HepG2 (cell line): Measurements from ENCODE around the gene CFAP221. TPM values are rescaled to one million over a fixed set of nuclear protein-coding genes. Genes with fewer than 3 reads are reported as not detected.
A peak's percentile ranks its signal among the peaks of the same experiment; 100 is the strongest.

ENCODE experiments used
- ARNT2 ChIP-seq: sonication (generic); formaldehyde crosslinking; IDR thresholded peaks from 2 replicates; pipeline ENCODE4 v1.8.0; 2022; ENCODE audit warnings: mild to moderate bottlenecking, low read depth, missing genetic modification reagents, moderate library complexity
- DPF2 ChIP-seq: sonication (generic); formaldehyde crosslinking; IDR thresholded peaks from 2 replicates; pipeline ENCODE4 v1.4.0; 2020; ENCODE audit warnings: mild to moderate bottlenecking, low read depth, missing genetic modification reagents, borderline replicate concordance
- NBN ChIP-seq: fragments of 450-650 bp; conservative IDR thresholded peaks from 2 replicates; pipeline ENCODE4 v1.6.1; 2017
- NCOA2 ChIP-seq: sonication (generic); formaldehyde crosslinking; IDR thresholded peaks from 2 replicates; pipeline ENCODE4 v1.8.0; 2022; ENCODE audit warnings: inconsistent platforms
- PAXIP1 ChIP-seq: sonication (generic); formaldehyde crosslinking; conservative IDR thresholded peaks from 2 replicates; pipeline ENCODE4 v1.4.0; 2020; ENCODE audit warnings: mild to moderate bottlenecking, missing genetic modification reagents, moderate library complexity
- REL ChIP-seq: sonication (generic); formaldehyde crosslinking; conservative IDR thresholded peaks from 2 replicates; pipeline ENCODE4 v1.8.0; 2022; ENCODE audit warnings: mild to moderate bottlenecking, missing genetic modification reagents, moderate library complexity
- RFXAP ChIP-seq: sonication (generic); formaldehyde crosslinking; IDR thresholded peaks from 2 replicates; pipeline ENCODE4 v1.4.0; 2020; ENCODE audit warnings: missing genetic modification reagents, borderline replicate concordance
- SP1 ChIP-seq, 2 experiments: fragments of 450-650 bp in 1 of 2; sonication (generic) in 1 of 2; formaldehyde crosslinking in 1 of 2; IDR thresholded peaks; 2 replicates each; pipeline versions ENCODE4 v1.4.0 to v1.6.1; 2016 to 2020; ENCODE audit warnings: missing genetic modification reagents in 1 of 2
- TBL1XR1 ChIP-seq: fragments of 150-350 bp; IDR thresholded peaks from 2 replicates; pipeline ENCODE4 v1.6.1; 2014; ENCODE audit warnings: borderline replicate concordance, low read length; ENCODE audit not compliant: partially characterized antibody
- ZC3H13 ChIP-seq: sonication (generic); formaldehyde crosslinking; IDR thresholded peaks from 2 replicates; pipeline ENCODE4 v1.8.1; 2023; ENCODE audit warnings: mild to moderate bottlenecking, missing genetic modification reagents, moderate library complexity
- ZNF256 ChIP-seq: sonication (generic); formaldehyde crosslinking; conservative IDR thresholded peaks from 2 replicates; pipeline ENCODE4 v1.4.0; 2020; ENCODE audit warnings: missing genetic modification reagents
- ZNF431 ChIP-seq: sonication (generic); formaldehyde crosslinking; IDR thresholded peaks from 2 replicates; pipeline ENCODE4 v1.9.0; 2022; ENCODE audit warnings: missing genetic modification reagents, low read depth, mild to moderate bottlenecking, borderline replicate concordance
- ZNF670 ChIP-seq: sonication (generic); formaldehyde crosslinking; IDR thresholded peaks from 2 replicates; pipeline ENCODE4 v1.8.0; 2022; ENCODE audit warnings: mild to moderate bottlenecking, missing genetic modification reagents, borderline replicate concordance
- polyA plus RNA-seq, 8 experiments: library from polyadenylated mRNA; depleted of rRNA in 3 of 8; stranded (reverse) in 7 of 8; unstranded in 1 of 8; fragments of >200 nt; fragmentation: Illumina TruSeq in 4 of 8; extraction: Trizol in 4 of 8; gene quantifications; 2 replicates each; pipeline versions ENCODE4 v1.2.1 to v1.2.3, GENCODE V29; 2011 to 2016; ENCODE audit warnings: low read depth in 4 of 8, missing spikeins in 1 of 8, mixed read lengths in 1 of 8; ENCODE audit not compliant: insufficient read depth in 1 of 8
- total RNA-seq, 5 experiments: library from RNA; depleted of rRNA; stranded (reverse); fragments of >200 nt; fragmentation: Illumina TruSeq; extraction: Trizol; gene quantifications; 2 replicates each; pipeline ENCODE4 v1.2.3, GENCODE V29; 2016; ENCODE audit warnings: low read depth in 1 of 5
- TF ChIP-seq, protein P1 (sequence below): sonication (generic); formaldehyde crosslinking; IDR thresholded peaks from 2 replicates; pipeline ENCODE4 v1.4.0; 2020; ENCODE audit warnings: missing genetic modification reagents
- TF ChIP-seq, protein P2 (sequence below): sonication (generic); formaldehyde crosslinking; IDR thresholded peaks from 2 replicates; pipeline ENCODE4 v1.4.0; 2020; ENCODE audit warnings: missing genetic modification reagents
- TF ChIP-seq, protein P3 (sequence below): IDR thresholded peaks from 2 replicates; pipeline ENCODE4 v1.6.1; 2016; ENCODE audit warnings: low read depth, control low read depth

Gene CFAP221
- total and polyA plus RNA-seq, 2 of the 13 experiments (the other 11 are each of a cell fraction or from before 2014, with no cell fraction given) = not detected

DNA sequence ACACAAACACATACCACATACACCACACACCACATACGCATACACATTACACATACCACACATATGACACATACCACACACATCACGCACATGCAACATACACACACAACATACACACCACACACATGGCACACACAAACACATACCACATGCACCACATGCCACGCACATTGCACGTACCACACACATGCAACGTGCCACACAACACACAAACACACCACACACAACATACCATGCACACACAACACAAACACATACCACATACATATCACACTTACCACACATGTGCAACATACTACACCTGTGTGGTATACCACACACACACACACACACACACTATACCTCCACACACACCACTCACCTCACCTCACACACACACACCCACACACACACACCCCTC lies 149.7 kb downstream of the CFAP221 start (continued):
- TF ChIP-seq NCOA2 (CRISPR knock-in tag) = no peak
- no peak for TF ChIP-seq PAXIP1 (CRISPR knock-in tag)
- TF ChIP-seq NBN = no peak
- TF ChIP-seq, protein P1, sequence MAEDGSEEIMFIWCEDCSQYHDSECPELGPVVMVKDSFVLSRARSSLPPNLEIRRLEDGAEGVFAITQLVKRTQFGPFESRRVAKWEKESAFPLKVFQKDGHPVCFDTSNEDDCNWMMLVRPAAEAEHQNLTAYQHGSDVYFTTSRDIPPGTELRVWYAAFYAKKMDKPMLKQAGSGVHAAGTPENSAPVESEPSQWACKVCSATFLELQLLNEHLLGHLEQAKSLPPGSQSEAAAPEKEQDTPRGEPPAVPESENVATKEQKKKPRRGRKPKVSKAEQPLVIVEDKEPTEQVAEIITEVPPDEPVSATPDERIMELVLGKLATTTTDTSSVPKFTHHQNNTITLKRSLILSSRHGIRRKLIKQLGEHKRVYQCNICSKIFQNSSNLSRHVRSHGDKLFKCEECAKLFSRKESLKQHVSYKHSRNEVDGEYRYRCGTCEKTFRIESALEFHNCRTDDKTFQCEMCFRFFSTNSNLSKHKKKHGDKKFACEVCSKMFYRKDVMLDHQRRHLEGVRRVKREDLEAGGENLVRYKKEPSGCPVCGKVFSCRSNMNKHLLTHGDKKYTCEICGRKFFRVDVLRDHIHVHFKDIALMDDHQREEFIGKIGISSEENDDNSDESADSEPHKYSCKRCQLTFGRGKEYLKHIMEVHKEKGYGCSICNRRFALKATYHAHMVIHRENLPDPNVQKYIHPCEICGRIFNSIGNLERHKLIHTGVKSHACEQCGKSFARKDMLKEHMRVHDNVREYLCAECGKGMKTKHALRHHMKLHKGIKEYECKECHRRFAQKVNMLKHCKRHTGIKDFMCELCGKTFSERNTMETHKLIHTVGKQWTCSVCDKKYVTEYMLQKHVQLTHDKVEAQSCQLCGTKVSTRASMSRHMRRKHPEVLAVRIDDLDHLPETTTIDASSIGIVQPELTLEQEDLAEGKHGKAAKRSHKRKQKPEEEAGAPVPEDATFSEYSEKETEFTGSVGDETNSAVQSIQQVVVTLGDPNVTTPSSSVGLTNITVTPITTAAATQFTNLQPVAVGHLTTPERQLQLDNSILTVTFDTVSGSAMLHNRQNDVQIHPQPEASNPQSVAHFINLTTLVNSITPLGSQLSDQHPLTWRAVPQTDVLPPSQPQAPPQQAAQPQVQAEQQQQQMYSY = no peak
- peak; percentile 85; the same call in 1 of the 2 replicates for TF ChIP-seq ZNF431 (CRISPR knock-in tag)
- no peak for TF ChIP-seq ZNF256
- TF ChIP-seq, protein P2, sequence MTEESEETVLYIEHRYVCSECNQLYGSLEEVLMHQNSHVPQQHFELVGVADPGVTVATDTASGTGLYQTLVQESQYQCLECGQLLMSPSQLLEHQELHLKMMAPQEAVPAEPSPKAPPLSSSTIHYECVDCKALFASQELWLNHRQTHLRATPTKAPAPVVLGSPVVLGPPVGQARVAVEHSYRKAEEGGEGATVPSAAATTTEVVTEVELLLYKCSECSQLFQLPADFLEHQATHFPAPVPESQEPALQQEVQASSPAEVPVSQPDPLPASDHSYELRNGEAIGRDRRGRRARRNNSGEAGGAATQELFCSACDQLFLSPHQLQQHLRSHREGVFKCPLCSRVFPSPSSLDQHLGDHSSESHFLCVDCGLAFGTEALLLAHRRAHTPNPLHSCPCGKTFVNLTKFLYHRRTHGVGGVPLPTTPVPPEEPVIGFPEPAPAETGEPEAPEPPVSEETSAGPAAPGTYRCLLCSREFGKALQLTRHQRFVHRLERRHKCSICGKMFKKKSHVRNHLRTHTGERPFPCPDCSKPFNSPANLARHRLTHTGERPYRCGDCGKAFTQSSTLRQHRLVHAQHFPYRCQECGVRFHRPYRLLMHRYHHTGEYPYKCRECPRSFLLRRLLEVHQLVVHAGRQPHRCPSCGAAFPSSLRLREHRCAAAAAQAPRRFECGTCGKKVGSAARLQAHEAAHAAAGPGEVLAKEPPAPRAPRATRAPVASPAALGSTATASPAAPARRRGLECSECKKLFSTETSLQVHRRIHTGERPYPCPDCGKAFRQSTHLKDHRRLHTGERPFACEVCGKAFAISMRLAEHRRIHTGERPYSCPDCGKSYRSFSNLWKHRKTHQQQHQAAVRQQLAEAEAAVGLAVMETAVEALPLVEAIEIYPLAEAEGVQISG = no peak
- TF ChIP-seq, protein P3, sequence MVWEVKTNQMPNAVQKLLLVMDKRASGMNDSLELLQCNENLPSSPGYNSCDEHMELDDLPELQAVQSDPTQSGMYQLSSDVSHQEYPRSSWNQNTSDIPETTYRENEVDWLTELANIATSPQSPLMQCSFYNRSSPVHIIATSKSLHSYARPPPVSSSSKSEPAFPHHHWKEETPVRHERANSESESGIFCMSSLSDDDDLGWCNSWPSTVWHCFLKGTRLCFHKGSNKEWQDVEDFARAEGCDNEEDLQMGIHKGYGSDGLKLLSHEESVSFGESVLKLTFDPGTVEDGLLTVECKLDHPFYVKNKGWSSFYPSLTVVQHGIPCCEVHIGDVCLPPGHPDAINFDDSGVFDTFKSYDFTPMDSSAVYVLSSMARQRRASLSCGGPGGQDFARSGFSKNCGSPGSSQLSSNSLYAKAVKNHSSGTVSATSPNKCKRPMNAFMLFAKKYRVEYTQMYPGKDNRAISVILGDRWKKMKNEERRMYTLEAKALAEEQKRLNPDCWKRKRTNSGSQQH = no peak
- TF ChIP-seq DPF2 = no peak
- TF ChIP-seq ARNT2 (CRISPR knock-in tag) = no peak
- 0 out of 2 replicates have a peak, but pooled peaks have one; percentile 42 for TF ChIP-seq ZC3H13 (CRISPR knock-in tag)
- TF ChIP-seq RFXAP (CRISPR knock-in tag) = no peak
- TF ChIP-seq SP1 (IDR thresholded peaks at IDR 0.05) = 0 out of 2 replicates have a peak, but pooled peaks have one; percentile 31
- no peak for TF ChIP-seq SP1 (CRISPR knock-in tag; IDR thresholded peaks at IDR 0.05)
- TF ChIP-seq REL (CRISPR knock-in tag) = peak; percentile 53; the same call in 1 of the 2 replicates
- no peak for TF ChIP-seq TBL1XR1
- TF ChIP-seq ZNF670 = no peak
